Right forelimb (tissue), 1 donor: ENCODE results near the gene SNX20.

Experiments
- DNase-seq: peaks from one replicate; pipeline ENCODE4 v3.0.0-alpha.2; 2018

Gene SNX20

DNA sequence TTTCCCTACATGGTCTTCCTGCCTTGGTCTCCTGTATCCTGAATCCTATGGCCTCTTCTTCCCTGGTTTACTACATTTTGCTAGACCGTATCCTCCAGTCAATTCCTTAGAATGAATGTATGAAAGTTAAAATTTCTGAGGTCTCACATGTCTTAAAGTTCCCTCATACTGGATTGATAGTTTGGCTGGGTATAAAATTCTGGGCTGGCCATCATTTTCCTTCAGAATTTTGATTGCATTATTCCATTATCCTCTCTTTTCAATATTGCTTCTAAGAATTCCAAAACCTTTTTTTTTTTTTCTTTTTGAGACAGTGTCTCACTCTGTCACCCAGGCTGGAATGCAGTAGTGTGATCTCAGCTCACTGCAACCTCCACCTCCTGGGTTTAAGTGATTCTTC lies 23.1 kb upstream of the SNX20 start:
- DNase-seq = no peak

DNA sequence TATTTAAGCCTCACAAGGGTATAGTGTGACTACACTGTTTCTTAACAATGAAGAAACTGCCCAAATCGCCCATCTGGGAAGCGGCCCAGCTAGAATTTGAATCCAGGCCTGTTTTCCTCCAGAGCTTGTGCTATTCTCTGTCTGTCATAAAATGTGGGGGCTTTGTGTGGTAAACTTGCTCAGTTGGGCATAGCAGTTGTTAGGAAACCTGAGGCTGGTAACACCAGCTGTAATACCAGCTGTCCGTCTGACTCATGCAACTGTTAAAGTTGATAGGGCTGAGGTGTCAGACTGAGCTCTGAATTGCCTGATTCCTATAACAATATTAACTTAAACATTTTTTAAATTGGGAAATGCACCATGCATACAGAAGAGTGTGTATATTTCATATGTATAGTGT lies 21.6 kb upstream of the SNX20 start:
- no peak for DNase-seq

DNA sequence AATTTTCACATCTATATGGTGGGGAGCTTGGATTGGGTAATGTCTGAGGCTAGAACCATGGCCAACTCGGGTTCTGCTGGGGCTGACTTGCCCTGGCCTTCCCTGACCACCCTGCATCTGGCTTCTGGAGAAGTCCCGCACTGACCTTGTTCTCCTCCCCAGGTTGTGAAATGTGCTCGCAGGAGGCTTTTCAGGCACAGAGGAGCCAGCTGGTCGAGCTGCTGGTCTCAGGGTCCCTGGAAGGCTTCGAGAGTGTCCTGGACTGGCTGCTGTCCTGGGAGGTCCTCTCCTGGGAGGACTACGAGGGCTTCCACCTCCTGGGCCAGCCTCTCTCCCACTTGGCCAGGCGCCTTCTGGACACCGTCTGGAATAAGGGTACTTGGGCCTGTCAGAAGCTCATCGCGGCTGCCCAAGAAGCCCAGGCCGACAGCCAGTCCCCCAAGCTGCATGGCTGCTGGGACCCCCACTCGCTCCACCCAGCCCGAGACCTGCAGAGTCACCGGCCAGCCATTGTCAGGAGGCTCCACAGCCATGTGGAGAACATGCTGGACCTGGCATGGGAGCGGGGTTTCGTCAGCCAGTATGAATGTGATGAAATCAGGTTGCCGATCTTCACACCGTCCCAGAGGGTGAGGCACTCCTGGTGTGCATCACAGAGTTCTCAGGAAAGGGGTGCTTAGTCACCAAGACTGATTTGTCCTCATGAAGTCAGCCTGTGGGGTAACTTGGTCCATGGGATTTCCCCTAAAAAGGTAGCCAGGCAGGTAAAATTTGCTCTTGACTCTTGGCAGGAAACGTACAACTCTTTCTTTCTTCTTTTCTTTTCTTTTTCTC lies 18.4 kb upstream of the SNX20 start:
- DNase-seq = peak; percentile 6

DNA sequence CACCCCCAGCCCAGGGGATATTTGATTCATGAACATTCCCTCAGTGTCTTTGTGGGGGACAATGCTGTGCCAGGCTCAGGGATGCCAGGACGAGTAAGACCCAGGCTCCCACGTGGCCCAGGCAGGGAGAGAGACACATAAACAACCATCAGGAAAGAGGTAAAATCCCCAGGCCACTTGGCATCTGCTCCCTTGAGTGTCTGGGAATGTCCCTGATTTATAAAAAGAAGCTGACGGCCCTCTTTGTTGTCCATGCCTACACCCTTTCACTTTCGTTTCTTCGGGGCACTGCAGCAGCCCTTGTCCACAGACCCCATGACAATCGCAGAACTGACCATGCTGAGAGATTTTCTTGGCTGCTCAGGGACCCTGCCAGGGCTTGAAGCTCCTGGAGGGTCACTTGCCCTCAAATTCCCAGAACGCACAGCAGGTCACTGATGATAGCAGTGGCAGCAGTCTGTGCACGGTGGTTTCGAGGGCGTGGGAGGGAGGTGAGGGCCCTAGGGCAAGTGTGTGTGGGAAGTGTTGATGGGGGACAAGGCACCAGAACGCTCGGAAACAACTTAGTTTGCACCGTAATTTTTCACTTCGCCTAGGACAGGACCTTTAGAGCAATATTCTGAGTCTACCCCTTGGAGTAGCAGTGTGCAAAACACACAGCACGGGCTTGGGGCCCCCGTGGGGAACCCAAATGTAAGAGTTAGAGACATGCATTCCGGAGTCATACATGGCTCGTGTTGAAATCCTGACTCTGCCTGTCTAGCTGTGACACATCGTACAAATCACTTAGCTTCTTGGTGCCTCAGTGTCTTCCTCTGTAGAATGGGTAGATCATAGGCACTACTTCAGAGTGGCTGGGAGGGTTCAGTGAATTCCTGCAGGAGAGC lies 17.0 kb upstream of the SNX20 start:
- DNase-seq = no peak

DNA sequence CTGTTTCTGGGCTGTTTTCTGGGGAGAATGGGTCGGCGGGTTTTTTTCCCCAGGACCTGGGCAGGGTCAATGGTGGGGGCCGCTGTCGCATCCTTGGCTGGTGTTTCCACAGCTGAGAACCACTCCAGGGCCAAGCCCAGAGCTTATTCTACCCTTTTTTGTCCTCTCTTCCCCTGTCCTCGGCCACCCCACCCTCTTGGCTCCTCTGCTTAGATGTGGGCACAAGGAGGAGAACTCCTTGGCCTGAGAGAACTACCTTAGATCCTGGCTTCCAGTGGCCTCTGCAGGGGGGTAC lies 16.3 kb upstream of the SNX20 start:
- no peak for DNase-seq

DNA sequence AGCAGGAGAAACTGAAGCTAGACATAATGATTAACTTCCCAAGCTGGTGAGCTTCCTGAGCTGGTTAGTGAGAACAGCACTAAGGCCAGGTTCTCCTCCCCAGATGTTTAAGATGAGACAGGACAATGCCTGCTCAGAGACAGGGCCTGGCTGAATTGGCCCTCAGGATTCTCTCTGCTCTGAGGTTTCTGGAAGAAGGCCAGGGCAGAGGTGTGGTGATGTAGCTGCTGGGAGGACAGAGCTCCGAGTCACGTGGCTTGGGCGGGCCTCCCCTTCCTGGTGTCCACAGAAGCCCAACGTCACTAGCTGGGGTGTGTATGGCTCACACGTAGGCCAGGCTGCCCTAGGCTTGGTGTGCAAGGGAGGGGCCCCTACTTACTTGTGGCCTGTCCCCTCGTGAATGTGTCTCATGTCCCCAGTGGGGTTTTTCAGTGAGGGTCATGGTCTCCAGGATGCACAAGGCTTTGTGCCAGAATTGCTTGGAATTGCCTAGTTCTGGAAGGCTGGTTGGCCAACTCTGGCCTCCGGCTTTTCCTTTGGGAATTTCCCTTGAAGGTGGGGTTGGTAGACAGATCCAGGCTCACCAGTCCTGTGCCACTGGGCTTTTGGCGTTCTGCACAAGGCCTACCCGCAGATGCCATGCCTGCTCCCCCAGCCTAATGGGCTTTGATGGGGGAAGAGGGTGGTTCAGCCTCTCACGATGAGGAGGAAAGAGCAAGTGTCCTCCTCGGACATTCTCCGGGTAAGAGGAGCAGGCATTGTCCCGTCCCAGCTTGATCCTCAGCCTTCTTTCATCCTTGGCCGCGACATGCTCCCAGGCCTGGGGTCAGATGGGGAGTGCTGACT lies 15.7 kb upstream of the SNX20 start:
- DNase-seq = no peak

DNA sequence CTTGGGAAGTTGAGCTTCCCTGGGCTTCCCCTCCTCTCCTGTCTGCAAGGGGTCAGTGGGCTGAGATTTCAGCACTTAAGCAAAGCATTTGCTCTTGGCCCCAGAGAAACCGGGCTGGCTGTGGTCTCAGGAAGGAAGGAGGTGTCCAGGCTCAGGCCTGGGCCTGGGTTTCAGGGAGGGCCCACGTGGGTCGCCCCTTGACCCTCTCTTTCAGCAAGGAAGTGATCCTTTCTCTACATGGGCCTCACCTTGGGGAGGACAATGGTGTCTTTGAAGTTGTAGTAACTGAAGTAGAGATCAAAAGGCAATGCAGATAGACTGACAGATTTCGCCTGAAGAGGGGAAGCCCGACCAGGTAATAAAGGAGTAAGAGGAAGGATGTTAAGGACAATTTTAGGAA lies 15.0 kb upstream of the SNX20 start:
- no peak for DNase-seq

DNA sequence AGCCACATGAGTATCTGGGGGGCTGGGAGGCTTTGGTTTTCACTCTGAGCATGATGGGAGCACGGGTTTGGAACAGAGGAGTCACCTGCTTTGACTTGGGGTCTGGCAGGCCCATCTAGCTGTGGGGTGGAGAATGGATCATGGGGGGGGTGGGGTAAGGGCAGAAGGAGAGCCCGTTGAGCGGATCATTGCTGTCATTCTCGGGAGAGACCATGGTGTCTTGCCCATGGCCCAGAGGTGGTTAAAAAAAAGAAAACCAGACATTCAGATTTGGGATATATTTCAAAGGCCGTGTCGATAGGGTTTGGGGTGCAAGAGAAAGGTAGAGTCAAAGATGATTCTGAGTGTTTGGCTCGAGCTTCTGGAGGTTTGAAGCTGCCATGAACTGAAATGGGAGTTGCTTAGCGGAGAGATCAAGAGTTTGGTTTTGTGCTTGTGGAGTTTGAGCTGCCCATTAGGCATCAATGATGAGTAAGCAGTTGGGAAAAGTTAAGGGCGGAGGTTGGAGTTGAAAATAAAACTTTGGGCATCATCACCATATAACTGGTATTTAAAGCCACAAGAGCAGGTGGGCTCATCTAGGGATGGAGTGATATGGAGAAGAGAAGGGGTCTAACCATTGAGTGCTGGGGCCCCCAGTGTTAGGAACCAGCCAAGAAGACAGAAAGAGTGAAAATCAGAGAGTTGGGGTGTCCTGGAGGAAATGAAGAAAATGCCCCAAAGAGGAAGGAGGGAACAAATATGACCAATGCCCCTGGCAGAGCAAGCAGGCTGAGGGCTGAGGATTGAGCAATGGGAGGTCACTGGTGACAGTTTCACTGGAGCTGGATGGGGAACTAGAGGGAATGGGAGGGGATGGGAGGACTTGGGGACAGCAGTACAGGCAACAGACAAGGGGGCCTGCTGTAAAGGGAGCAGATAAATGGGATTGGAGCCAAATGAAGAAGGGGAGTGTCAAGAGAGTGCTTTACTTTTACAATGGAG lies 14.2 kb upstream of the SNX20 start:
- DNase-seq = no peak

DNA sequence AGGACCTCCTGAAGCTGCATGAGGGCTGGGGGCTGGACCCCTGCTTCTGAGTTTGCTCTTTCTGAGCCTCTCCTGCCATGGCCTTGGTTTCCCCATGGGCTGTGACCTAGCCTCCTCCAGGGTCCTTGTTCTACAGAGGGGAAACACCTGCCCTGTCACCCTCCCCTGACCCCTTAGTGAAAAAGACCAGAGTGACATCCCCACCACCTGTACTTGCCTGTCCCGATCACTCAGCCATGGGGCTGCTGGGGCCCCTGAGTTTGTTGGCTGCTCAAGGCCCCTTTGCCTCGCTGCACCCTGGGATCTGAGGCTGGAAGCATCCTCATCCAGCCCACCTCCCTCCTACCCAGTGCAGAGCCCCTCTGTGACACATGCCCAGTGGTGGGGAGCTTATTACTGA lies 13.1 kb upstream of the SNX20 start:
- no peak for DNase-seq

DNA sequence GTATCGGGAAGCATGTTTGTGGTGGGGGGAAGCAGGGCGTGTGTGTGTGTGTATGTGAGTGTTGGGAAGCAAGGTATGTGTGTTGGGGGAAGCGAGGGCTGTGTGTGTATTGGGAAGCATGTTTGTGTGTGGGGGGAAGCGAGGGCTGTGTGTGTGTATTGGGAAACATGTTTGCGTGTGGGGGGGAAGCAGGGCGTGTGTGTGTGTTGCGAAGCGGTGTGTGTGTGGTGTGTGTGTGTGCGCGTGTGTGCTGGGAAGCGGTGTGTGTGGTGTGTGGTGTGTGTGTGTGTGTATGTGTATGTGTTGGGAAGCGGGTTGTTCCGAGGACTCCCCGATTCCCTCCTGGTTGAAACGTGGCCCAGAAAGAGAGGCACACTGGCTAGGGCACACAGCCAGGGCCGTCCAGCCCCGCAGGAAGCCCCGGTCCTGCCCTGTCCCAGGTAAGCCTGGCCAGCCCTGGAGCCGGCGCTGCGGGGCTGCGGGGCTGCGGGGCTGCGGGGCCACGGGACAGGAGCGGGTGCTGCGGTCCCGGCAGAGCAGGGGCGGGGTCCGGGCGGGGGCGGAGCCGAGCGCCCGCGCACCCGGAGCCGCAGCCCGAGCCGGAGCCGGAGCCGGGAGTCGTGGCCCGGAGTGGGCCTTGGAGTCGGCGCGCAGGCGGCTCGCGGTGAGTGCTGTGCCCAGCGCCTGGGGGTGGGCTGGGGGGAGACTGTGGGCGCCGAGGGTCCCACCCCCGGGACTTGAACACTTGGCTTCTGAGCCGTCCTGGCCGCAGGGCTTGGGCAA lies 12.1 kb upstream of the SNX20 start, which contains the start of gene NOD2:
TSS of gene NOD2 (plus strand) at position 608 of the 783 bp plus-strand sequence. CDS start 5,890 bp downstream, outside the sequence.
- no peak for DNase-seq

DNA sequence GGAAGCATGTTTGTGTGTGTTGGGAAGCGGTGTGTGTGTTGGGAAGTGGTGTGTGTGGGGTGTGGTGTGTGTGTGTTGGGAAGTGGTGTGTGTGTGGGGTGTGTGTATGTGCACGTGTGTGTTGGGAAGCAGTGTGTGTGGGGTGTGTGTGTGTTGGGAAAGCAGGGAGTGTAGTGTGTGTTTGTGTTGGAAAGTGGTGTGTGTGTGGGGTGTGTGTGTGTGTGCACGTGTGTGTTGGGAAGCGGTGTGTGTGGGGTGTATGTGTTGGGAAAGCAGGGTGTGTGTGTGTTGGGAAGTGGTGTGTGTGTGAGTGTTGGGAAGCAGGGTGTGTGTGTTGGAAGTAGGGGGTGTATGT lies 11.5 kb upstream of the SNX20 start:
- DNase-seq = no peak

DNA sequence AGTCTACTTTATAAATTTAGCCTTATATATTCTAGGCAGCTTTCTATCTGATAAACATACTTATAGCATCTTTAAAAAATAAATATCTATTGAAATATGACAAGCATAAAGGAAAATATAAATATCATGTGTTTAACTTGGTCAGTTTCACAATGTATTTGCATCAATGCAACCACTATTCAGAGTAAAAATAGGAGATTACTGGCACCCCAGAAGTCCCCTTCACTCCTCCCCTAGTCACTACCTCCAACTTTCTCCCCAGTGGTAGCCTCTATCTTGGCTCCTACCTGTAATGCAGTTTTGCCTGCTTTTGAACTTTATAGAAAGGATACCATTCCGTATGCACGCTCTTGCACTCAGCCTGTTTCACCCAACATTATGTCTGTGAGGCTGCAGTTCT lies 9.1 kb upstream of the SNX20 start:
- no peak for DNase-seq

DNA sequence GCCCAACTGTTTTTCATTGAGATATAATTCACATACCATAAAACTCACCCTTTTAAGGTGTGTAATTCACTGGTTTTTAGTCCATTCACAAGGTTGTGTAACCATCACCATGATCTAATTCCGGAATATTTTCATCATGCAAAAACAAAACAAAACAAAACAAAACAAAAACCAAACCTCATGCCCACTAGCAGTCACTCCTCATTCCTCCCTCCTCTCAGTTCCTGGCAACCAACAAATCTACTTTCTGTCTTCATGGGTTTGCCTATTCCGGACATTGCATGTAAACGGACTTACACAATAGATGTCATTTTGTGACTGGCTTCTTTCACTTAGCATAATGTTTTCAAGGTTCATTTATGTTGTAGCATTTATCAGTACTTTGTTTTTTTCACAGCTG lies 7.8 kb upstream of the SNX20 start:
- no peak for DNase-seq

DNA sequence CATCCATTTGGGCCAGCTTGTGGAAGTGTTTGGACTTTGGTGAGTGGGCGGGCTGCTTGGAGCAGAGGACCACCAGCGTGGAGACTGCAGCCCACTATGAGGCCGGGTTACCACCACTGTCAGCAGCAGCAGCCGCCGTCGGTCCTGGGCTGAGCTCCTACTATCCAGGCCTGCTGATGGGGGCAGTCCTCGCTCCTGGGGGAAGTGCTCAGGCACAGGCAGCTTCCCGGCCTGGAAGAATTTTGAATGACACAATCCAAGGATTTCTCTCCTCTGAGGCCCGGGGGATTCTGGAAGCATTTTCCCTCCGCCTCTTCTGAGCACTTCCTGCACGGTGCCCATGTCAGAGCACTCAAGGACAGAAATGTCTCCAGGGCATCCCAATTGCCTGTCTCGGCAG lies 7.0 kb upstream of the SNX20 start:
- no peak for DNase-seq

DNA sequence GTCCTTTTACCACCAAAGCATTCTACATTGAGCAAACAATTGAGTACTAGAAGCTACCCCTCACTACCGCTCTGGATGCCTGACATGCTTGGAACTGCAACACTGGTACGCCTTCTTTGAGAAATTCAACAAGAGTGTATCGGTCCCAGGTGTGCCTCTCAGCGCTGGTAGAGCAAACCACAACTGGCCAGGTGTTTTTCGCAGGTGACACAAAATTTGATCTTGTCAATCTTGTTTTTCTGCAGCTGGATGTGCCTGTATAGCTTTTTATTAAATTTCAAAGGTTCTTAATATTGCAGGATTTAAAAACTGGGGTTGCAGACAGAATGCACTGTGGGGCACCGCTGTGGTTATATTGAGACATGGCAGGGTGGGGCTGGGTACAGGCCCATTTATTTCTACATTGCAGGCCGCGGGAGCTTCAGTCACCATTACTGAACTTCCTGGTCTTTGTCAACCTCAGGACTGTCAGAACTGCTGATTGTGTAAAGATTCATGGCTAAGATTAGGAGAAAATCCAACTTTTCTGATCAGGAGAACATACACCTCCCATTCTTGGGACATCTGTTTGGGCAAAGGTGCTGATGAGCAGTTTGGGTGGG lies 4.5 kb upstream of the SNX20 start:
- no peak for DNase-seq

DNA sequence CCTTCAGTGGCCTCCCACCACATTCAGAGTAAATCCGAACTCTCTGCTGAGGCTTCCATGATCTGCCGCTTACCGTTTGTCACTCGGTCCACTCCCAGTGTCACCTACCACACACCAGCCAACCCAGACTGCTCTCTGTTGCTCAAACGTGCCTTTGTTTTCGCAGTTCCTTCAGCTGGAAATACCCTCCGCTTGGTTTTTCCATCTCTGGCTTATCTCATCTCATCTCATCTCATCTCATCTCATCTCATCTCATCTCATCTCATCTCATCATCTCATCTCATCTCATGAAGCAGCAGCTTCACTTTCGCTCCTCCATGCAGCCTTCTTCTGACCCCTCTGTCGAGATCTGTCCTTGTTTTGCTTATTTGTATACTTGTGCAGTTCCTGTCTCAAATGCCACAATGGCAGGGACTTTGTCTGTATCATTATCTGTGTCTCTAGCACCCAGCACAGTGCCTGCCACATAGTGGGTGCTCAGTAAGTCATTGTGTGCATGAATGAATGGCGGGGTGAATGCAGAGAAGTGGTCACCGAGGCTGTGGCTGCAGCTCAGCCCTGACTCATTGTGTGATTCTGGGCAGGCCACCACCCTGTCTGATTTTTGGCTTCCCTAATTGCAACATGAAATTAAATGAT lies 3.8 kb upstream of the SNX20 start:
- DNase-seq = no peak

DNA sequence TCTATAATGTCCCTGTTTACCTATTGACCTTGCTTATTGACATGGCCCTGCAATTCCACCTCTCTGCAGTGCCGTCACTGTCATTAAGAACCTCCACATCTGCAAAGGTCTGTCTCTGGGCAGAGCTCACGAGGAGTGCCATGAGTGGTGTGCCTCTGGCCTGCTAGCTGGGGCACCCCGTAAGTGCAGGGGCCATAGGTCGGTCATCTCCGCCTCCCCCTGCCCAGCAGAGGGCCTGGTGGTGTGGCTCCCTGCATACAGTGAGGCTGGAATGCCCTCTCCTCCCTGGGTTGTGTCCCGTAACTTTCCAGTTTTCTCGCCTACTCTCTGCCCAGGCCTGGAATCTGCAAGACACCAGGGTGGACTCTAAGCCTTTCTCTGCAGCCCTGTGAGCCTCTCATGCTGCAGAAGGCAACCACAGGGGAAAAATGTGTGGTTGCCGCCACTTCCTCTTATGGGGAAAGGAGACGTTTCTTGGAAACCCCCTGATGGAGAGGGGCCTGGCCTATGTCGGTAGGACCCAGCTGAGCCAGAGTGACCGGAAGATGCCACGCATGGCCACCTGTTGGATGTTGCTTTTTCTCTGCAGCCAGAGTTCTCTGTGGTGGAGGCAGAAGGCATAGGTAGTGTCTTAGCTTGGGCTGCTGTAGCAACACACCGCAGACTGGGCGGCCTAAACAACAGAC lies 2.7 kb upstream of the SNX20 start:
- no peak for DNase-seq

DNA sequence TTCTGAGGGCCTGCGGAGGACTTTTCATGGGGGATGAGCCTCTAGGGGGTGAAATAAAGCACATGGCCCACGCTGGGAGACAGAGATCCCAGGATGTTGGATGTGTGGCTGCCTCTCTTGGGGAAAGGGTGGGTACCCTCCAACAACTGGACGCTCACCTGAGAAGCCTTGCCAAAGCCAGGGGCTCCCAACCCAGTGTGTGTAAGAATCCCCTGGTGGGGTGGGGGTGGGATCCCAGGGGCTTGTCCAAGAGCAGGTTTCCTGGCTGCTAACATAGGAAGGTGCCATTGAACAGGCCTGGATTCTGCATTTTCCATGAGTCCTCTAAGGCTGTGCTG lies 587 bp downstream of the SNX20 start:
- DNase-seq = no peak

DNA sequence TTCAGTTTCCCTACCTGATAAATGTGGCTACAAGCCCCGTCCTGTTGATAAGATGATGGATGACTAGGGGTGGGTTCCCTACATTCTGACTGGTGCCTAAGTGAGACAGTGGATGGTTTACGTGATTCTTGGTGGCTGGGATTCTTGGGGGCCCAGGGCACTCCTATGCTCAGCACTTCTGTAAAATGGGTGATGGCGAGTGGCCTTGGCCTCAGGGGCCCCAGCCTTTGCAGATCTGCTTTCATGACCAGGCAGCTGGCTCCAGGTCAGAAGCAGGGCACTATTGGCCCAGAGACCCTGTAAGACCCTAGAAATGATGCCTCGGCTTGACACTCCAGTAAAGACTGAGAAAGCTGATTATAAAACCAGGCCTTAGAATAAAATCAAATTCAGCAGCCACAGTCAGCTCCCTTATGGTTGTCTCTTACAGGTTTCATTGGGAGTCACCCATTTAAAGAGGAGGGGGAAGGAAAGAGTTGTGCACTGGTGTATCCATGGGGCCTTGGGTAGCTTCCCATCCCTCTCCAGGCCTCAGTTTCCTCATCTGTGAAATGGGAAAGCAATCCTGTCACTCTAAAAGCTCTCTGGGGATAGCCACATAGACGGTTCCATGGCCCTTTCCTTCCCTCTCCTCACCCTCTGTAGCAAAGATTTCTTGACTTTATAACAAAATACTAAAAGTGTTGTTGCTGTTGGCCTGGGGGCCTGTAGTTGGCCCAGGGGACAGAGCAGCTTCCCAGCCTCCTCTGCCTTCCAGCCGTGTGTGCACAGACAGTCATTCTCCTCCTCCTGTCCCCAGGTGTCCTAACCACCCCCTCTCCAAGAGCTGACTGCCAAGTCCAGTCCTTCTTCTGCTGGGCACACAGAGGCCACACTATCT lies 1.2 kb downstream of the SNX20 start:
- no peak for DNase-seq
